Spinal cord (tissue), 10 donors: ENCODE data around the gene DOK6. TPM values are rescaled to one million over a fixed set of nuclear protein-coding genes. Genes with fewer than 3 reads are reported as not detected.

Source experiments
- DNase-seq, 6 donors: peaks; one replicate each; pipeline versions ENCODE4 v3.0.0 to v3.0.0-alpha.2; 2013 to 2015; ENCODE audit warnings: low spot score in 6 of 6, low read depth in 4 of 6
- H3K27ac ChIP-seq: one replicate; pipeline ENCODE4 v1.5.1; 2013; ENCODE audit warnings: low read depth, low read length, control low read depth
- H3K27me3 ChIP-seq: one replicate; pipeline ENCODE4 v1.6.1; 2013; ENCODE audit warnings: low read length; ENCODE audit not compliant: control insufficient read depth, insufficient read depth
- H3K36me3 ChIP-seq: one replicate; pipeline ENCODE4 v1.6.1; 2013; ENCODE audit warnings: low read length; ENCODE audit not compliant: control insufficient read depth, insufficient read depth
- H3K4me1 ChIP-seq: one replicate; pipeline ENCODE4 v1.6.1; 2013; ENCODE audit warnings: low read length; ENCODE audit not compliant: control insufficient read depth, insufficient read depth
- H3K4me3 ChIP-seq: one replicate; pipeline ENCODE4 v1.5.1; 2013; ENCODE audit warnings: low read depth, low read length, control low read depth
- H3K9me3 ChIP-seq: one replicate; pipeline ENCODE4 v1.6.1; 2013; ENCODE audit warnings: low read length; ENCODE audit not compliant: control insufficient read depth, insufficient read depth
- WGBS: methylation state at CpG from one replicate; pipeline ENCODE4 v1.1.5; 2013; ENCODE audit warnings: missing lambda C conversion rate; ENCODE audit not compliant: insufficient coverage; 5-methylcytosine and 5-hydroxymethylcytosine counted together
- polyA plus RNA-seq, 2 donors: library from polyadenylated mRNA; unstranded; fragments of 120-200 nt; gene quantifications; one replicate each; pipeline ENCODE4 v1.2.1, GENCODE V29; 2013; ENCODE audit not compliant: insufficient read length in 2 of 2
- total RNA-seq, 2 donors: library from RNA; depleted of rRNA in 1 of 2; stranded (reverse); fragments of 120-200 nt in 1 of 2; fragments of >200 nt in 1 of 2; gene quantifications; one replicate each; pipeline versions ENCODE4 v1.2.3 to v1.2.4, GENCODE V29; 2013 to 2014
- donor health status: healthy.

Gene DOK6
- total and polyA plus RNA-seq, 4 donors, result 26.5 to 64.4 (median 40.7) TPM

- no peak overlapping the region for H3K27ac ChIP-seq
- 94% methylated on average over 2 of the region's 3 CpGs for WGBS
- H3K4me1 ChIP-seq, result no peaks in the 10 kb centered on the region
- DNase-seq, result no peak
- H3K36me3 ChIP-seq, result no peaks in the 10 kb centered on the region
- H3K27me3 ChIP-seq, result no peaks in the 10 kb centered on the region
- H3K4me3 ChIP-seq, result no peak overlapping the region
- H3K9me3 ChIP-seq, result no peaks in the 10 kb centered on the region
Observed at GRCh38 chr18:69880083-69880482, 479.4 kb downstream of the DOK6 start.

- no CpG with 5 or more reads among the region's 6 CpGs for WGBS
- Histone ChIP-seq H3K4me1 (no peaks in the 10 kb centered on the region), H3K4me3 (no peak overlapping the region), H3K27me3 (no peaks in the 10 kb centered on the region), H3K36me3 (no peaks in the 10 kb centered on the region), H3K27ac (no peak overlapping the region), H3K9me3 (no peaks in the 10 kb centered on the region)
- DNase-seq, result no peak
Observed at GRCh38 chr18:69882965-69883668, 482.4 kb downstream of the DOK6 start.

DNA sequence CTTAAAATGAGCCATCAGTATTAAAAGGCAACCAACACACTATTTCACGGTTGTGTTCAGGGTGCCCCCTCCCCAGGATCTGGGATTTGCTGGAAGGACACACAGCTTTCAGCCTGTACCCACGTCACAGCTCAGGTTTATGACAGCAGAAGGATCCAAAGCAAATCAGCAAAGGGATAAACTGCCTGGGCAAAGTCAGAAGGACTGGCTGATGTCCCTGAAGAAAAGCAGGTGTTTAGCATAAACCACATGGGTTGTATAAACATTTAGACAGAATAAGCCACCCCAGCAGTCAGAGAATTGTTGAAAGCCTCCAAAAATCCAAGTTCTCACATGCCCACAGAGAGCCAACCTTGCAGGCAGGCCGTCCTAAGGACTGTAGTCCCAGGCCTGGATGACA, 483.1 kb downstream of the DOK6 start:
- no peaks in the 10 kb centered on the region for H3K4me1 ChIP-seq
- H3K36me3 ChIP-seq, result no peaks in the 10 kb centered on the region
- no peak overlapping the region for H3K4me3 ChIP-seq
- WGBS, result 60% methylated on average over 3 of the region's 3 CpGs
- no peaks in the 10 kb centered on the region for H3K9me3 ChIP-seq
- no peak overlapping the region for H3K27ac ChIP-seq
- no peak for DNase-seq
- no peaks in the 10 kb centered on the region for H3K27me3 ChIP-seq

DNA sequence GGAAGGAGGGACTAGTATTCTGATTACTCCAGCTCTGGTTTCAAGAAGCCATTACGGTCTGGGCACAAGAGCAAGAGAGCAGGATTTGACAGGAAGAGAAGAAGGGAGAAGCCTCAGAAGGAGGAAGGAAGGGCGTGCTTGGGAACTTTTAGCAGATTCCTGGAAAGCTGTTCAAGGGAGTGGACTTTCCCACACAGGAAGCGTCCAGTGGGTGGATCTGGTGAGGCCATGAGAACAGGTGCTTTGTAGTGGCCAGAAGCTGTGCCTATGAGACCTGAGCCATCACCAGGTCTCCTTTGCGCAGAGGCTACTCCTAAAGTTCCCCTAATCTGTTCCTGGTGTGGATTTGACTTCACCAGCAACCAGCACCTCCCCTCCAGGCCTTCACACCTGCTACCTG, 484.7 kb downstream of the DOK6 start:
- Histone ChIP-seq H3K27ac (no peak overlapping the region), H3K36me3 (no peaks in the 10 kb centered on the region), H3K4me3 (no peak overlapping the region), H3K4me1 (no peaks in the 10 kb centered on the region), H3K9me3 (no peaks in the 10 kb centered on the region), H3K27me3 (no peaks in the 10 kb centered on the region)
- no peak for DNase-seq
- WGBS, result 93% methylated on average over 4 of the region's 4 CpGs

- H3K36me3 ChIP-seq, result no peaks in the 10 kb centered on the region
- no peaks in the 10 kb centered on the region for H3K9me3 ChIP-seq
- H3K27me3 ChIP-seq, result no peaks in the 10 kb centered on the region
- WGBS, result 95% methylated on average over 10 of the region's 20 CpGs
- H3K27ac ChIP-seq, result no peak overlapping the region
- H3K4me3 ChIP-seq, result no peak overlapping the region
- H3K4me1 ChIP-seq, result no peaks in the 10 kb centered on the region
- DNase-seq, result no peak
Observed at GRCh38 chr18:69885841-69886531, 485.3 kb downstream of the DOK6 start.

DNA sequence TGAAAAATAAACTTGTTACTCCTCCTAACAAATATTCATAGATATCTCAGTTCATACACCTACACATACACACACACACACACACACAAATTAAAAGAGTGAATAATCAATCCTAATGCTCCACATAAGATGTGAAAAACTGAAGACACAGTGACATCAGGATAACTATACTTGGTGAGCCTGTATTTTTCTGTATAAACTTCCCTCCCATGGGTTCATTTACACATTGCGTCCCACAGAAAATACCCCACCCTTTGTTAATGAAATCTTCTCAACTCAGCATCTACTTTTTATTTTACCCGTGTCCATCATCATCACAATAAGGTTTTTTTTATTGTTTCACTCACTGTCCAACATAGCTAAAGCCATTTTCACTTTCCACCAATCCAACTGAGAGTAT, 486.6 kb downstream of the DOK6 start:
- H3K27me3 ChIP-seq, result no peaks in the 10 kb centered on the region
- no peak overlapping the region for H3K4me3 ChIP-seq
- WGBS, result 83% methylated on average over 1 of the region's 2 CpGs
- no peaks in the 10 kb centered on the region for H3K36me3 ChIP-seq
- H3K27ac ChIP-seq, result no peak overlapping the region
- DNase-seq, result no peak
- no peaks in the 10 kb centered on the region for H3K9me3 ChIP-seq
- H3K4me1 ChIP-seq, result no peaks in the 10 kb centered on the region

DNA sequence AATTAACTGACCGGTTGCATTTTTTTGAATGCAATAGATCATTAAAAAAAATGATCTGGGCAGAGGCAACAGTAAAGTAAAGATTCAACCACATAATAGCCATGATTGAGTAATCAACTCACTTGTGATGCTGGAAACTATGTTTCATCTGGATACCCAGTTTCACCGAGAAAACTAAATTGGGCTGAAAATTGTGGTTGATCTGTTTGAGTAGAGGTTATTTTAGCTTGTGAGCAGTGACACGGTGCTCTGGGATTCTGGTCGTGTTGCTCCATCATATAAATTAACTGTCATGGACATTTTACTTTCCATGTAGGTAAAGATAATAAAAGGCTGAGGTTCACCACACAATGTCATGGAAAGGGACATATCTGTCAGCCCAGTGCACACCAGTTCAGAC, 488.3 kb downstream of the DOK6 start:
- H3K27me3 ChIP-seq, result no peaks in the 10 kb centered on the region
- no CpG with 5 or more reads among the region's 4 CpGs for WGBS
- H3K36me3 ChIP-seq, result no peaks in the 10 kb centered on the region
- no peaks in the 10 kb centered on the region for H3K9me3 ChIP-seq
- no peaks in the 10 kb centered on the region for H3K4me1 ChIP-seq
- no peak for DNase-seq
- H3K27ac ChIP-seq, result no peak overlapping the region
- H3K4me3 ChIP-seq, result no peak overlapping the region

DNA sequence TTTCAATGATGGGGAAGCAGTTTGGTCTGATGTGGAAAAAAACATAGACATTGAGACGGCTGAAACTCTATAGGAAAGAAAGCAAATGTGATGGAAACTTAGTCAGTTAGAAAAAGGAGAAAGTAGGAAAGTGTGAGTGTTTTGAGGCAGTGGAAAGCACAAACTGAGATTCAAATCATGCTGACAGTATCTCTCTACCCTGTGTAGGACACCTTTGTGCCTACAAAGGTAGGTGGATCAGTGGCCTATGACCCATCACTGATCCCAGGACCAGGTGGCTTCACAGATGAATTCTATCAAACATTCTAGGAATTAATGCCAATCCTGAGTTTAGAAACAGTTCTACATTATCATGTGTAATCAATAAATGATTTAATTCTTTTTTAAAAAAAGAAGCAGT, 489.9 kb downstream of the DOK6 start:
- Histone ChIP-seq H3K27ac (no peak overlapping the region), H3K4me1 (no peaks in the 10 kb centered on the region), H3K9me3 (no peaks in the 10 kb centered on the region), H3K27me3 (no peaks in the 10 kb centered on the region), H3K4me3 (no peak overlapping the region), H3K36me3 (no peaks in the 10 kb centered on the region)
- 100% methylated on average over 1 of the region's 1 CpG for WGBS
- DNase-seq, result no peak

DNA sequence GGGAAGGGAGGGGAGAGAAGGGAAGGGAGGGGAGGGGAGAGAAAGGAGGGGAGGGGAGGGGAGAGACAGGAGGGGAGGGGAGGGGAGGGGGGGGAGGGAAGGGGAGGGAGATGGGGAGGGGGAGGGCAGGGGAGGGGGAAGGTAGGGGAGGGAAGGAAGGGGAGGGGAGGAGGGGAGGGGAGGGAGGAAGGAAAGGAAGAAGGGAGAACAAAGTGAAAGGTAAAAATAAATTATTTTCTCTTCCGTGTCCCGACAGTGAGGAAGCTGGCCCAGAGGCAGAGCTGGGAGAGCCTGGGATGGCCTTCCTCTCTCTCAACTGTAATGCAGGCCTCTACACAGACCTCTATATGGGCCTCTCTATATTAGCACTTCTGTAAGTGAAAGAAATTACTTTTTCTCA, 493.8 kb downstream of the DOK6 start:
- Histone ChIP-seq H3K9me3 (no peaks in the 10 kb centered on the region), H3K4me3 (no peak overlapping the region), H3K36me3 (no peaks in the 10 kb centered on the region), H3K27ac (no peak overlapping the region), H3K4me1 (no peaks in the 10 kb centered on the region), H3K27me3 (no peaks in the 10 kb centered on the region)
- DNase-seq, result no peak
- no CpG with 5 or more reads among the region's 2 CpGs for WGBS
